HEK293 (cell line): ENCODE results near the gene MSI2.

ENCODE experiments used
- BCL6B ChIP-seq: fragments of 450-650 bp; formaldehyde crosslinking; IDR thresholded peaks from 2 replicates; pipeline ENCODE4 v1.5.1; 2017; ENCODE audit warnings: missing biosample characterization, missing genetic modification characterization
- GLI2 ChIP-seq: fragments of 450-650 bp; formaldehyde crosslinking; IDR thresholded peaks from 2 replicates; pipeline ENCODE4; 2017; ENCODE audit warnings: missing biosample characterization, missing genetic modification characterization, low read depth, borderline replicate concordance
- KLF16 ChIP-seq: fragments of 450-650 bp; formaldehyde crosslinking; IDR thresholded peaks from 2 replicates; pipeline ENCODE4 v1.5.1; 2017; ENCODE audit warnings: missing biosample characterization, missing genetic modification characterization
- KLF7 ChIP-seq: fragments of 450-650 bp; formaldehyde crosslinking; IDR thresholded peaks from 2 replicates; pipeline ENCODE4 v1.5.1; 2016; ENCODE audit warnings: missing biosample characterization, missing genetic modification characterization, borderline replicate concordance
- PBX3 ChIP-seq: sonication (generic); formaldehyde crosslinking; IDR thresholded peaks from 2 replicates; pipeline ENCODE4 v1.8.1; 2022; ENCODE audit warnings: mild to moderate bottlenecking, moderate library complexity, missing genetic modification reagents
- PRDM1 ChIP-seq: fragments of 450-650 bp; formaldehyde crosslinking; IDR thresholded peaks from 2 replicates; pipeline ENCODE4; 2016; ENCODE audit warnings: missing biosample characterization, missing genetic modification characterization
- REPIN1 ChIP-seq: fragments of 450-650 bp; formaldehyde crosslinking; IDR thresholded peaks from 2 replicates; pipeline ENCODE4 v1.5.1; 2017; ENCODE audit warnings: missing biosample characterization, missing genetic modification characterization, low read depth
- ZBTB11 ChIP-seq: fragments of 450-650 bp; formaldehyde crosslinking; conservative IDR thresholded peaks from 2 replicates; pipeline ENCODE4 v1.5.1; 2016; ENCODE audit warnings: low read depth, missing biosample characterization, missing genetic modification characterization
- ZBTB44 ChIP-seq: fragments of 450-650 bp; IDR thresholded peaks from 2 replicates; pipeline ENCODE4 v1.5.1; 2018; ENCODE audit warnings: missing biosample characterization, mild to moderate bottlenecking, missing genetic modification characterization
- ZBTB48 ChIP-seq: fragments of 450-650 bp; formaldehyde crosslinking; IDR thresholded peaks from 2 replicates; pipeline ENCODE4 v1.5.1; 2016; ENCODE audit warnings: missing biosample characterization, missing genetic modification characterization
- ZEB2 ChIP-seq: fragments of 450-650 bp; formaldehyde crosslinking; IDR thresholded peaks from 2 replicates; pipeline ENCODE4 v1.5.1; 2016; ENCODE audit warnings: missing biosample characterization, missing genetic modification characterization
- ZNF10 ChIP-seq: fragments of 450-650 bp; formaldehyde crosslinking; IDR thresholded peaks from 2 replicates; pipeline ENCODE4 v1.5.1; 2017; ENCODE audit warnings: missing biosample characterization, missing genetic modification characterization
- ZNF155 ChIP-seq: fragments of 450-650 bp; formaldehyde crosslinking; IDR thresholded peaks from 2 replicates; pipeline ENCODE4 v1.5.1; 2016; ENCODE audit warnings: missing biosample characterization, missing genetic modification characterization
- ZNF16 ChIP-seq: fragments of 450-650 bp; formaldehyde crosslinking; IDR thresholded peaks from 2 replicates; pipeline ENCODE4 v1.5.1; 2016; ENCODE audit warnings: low read depth, missing biosample characterization, missing genetic modification characterization
- ZNF266 ChIP-seq: fragments of 450-650 bp; formaldehyde crosslinking; IDR thresholded peaks from 2 replicates; pipeline ENCODE4 v1.5.1; 2016; ENCODE audit warnings: missing biosample characterization, missing genetic modification characterization, low read depth
- ZNF280C ChIP-seq: fragments of 450-650 bp; formaldehyde crosslinking; IDR thresholded peaks from 2 replicates; pipeline ENCODE4 v1.5.1; 2016; ENCODE audit warnings: missing biosample characterization, missing genetic modification characterization
- ZNF350 ChIP-seq: fragments of 450-650 bp; formaldehyde crosslinking; IDR thresholded peaks from 2 replicates; pipeline ENCODE4 v1.5.0; 2017; ENCODE audit warnings: missing biosample characterization, mild to moderate bottlenecking, missing genetic modification characterization
- ZNF473 ChIP-seq: fragments of 450-650 bp; formaldehyde crosslinking; IDR thresholded peaks from 2 replicates; pipeline ENCODE4 v1.5.1; 2017; ENCODE audit warnings: missing biosample characterization, missing genetic modification characterization
- ZNF501 ChIP-seq: fragments of 450-650 bp; formaldehyde crosslinking; IDR thresholded peaks from 2 replicates; pipeline ENCODE4 v1.5.1; 2016; ENCODE audit warnings: missing biosample characterization, missing genetic modification characterization
- ZNF529 ChIP-seq: fragments of 450-650 bp; formaldehyde crosslinking; IDR thresholded peaks from 2 replicates; pipeline ENCODE4 v1.5.1; 2017; ENCODE audit warnings: missing genetic modification characterization, missing biosample characterization; ENCODE audit not compliant: insufficient replicate concordance
- ZNF558 ChIP-seq: fragments of 450-650 bp; formaldehyde crosslinking; IDR thresholded peaks from 2 replicates; pipeline ENCODE4 v1.5.1; 2016; ENCODE audit warnings: missing biosample characterization, missing genetic modification characterization
- ZNF561 ChIP-seq: fragments of 450-650 bp; IDR thresholded peaks from 2 replicates; pipeline ENCODE4 v1.5.1; 2018; ENCODE audit warnings: missing biosample characterization, missing genetic modification characterization, borderline replicate concordance
- ZNF571 ChIP-seq: fragments of 450-650 bp; formaldehyde crosslinking; IDR thresholded peaks from 2 replicates; pipeline ENCODE4 v1.5.0; 2017; ENCODE audit warnings: missing biosample characterization, missing genetic modification characterization
- ZNF585B ChIP-seq: fragments of 450-650 bp; formaldehyde crosslinking; IDR thresholded peaks from 2 replicates; pipeline ENCODE4 v1.5.1; 2016; ENCODE audit warnings: missing biosample characterization, missing genetic modification characterization
- ZNF596 ChIP-seq: fragments of 450-650 bp; IDR thresholded peaks from 2 replicates; pipeline ENCODE4 v1.5.0; 2018; ENCODE audit warnings: missing biosample characterization, mild to moderate bottlenecking, missing genetic modification characterization, moderate library complexity
- ZNF621 ChIP-seq: fragments of 450-650 bp; formaldehyde crosslinking; IDR thresholded peaks from 2 replicates; pipeline ENCODE4 v1.5.1; 2017; ENCODE audit warnings: missing biosample characterization, missing genetic modification characterization
- ZNF660 ChIP-seq: fragments of 450-650 bp; IDR thresholded peaks from 2 replicates; pipeline ENCODE4 v1.5.1; 2018; ENCODE audit warnings: missing biosample characterization, mild to moderate bottlenecking, missing genetic modification characterization
- ZNF843 ChIP-seq: fragments of 450-650 bp; formaldehyde crosslinking; IDR thresholded peaks from 2 replicates; pipeline ENCODE4 v1.5.1; 2016; ENCODE audit warnings: missing biosample characterization, missing genetic modification characterization
- TF ChIP-seq, protein P1 (sequence below): fragments of 450-650 bp; formaldehyde crosslinking; IDR thresholded peaks from 2 replicates; pipeline ENCODE4 v1.5.1; 2016; ENCODE audit warnings: missing biosample characterization, missing genetic modification characterization

MSI2 gene

GRCh38 chr17:57577751-57578607 lies 321.7 kb downstream of the MSI2 start (continued):
- no peak for TF ChIP-seq ZNF473
- no peak for TF ChIP-seq ZNF280C (tag by site-specific recombination)
- no peak for TF ChIP-seq PBX3 (CRISPR knock-in tag)
- peak; percentile 95 for TF ChIP-seq ZNF561 (tag by site-specific recombination)
- TF ChIP-seq ZBTB44 (tag by site-specific recombination): peak; percentile 50; the same call in 1 of the 2 replicates
- no peak for TF ChIP-seq ZNF10 (tag by site-specific recombination)
- peak; percentile 37; the same call in 1 of the 2 replicates for TF ChIP-seq GLI2 (tag by site-specific recombination)
- peak; percentile 89 for TF ChIP-seq ZEB2 (tag by site-specific recombination)
- no peak for TF ChIP-seq REPIN1 (tag by site-specific recombination)
- TF ChIP-seq ZNF660 (tag by site-specific recombination): peak; percentile 65; the same call in 1 of the 2 replicates
- TF ChIP-seq ZNF843 (tag by site-specific recombination): peak; percentile 87
- TF ChIP-seq KLF7: no peak
- TF ChIP-seq ZNF501: 0 out of 2 replicates have a peak, but pooled peaks have one; percentile 23
- TF ChIP-seq ZNF529: no peak
- no peak for TF ChIP-seq ZNF621 (tag by site-specific recombination)
- TF ChIP-seq KLF16 (tag by site-specific recombination): no peak
- peak; percentile 100 for TF ChIP-seq ZBTB48 (tag by site-specific recombination)
- no peak for TF ChIP-seq ZNF16 (tag by site-specific recombination)
- TF ChIP-seq PRDM1: peak; percentile 55
- no peak for TF ChIP-seq ZNF155 (tag by site-specific recombination)
- TF ChIP-seq ZBTB11: 0 out of 2 replicates have a peak, but pooled peaks have one; percentile 9
- TF ChIP-seq, protein P1, sequence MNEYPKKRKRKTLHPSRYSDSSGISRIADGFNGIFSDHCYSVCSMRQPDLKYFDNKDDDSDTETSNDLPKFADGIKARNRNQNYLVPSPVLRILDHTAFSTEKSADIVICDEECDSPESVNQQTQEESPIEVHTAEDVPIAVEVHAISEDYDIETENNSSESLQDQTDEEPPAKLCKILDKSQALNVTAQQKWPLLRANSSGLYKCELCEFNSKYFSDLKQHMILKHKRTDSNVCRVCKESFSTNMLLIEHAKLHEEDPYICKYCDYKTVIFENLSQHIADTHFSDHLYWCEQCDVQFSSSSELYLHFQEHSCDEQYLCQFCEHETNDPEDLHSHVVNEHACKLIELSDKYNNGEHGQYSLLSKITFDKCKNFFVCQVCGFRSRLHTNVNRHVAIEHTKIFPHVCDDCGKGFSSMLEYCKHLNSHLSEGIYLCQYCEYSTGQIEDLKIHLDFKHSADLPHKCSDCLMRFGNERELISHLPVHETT: peak; percentile 56; the same call in 1 of the 2 replicates
- peak; percentile 46 for TF ChIP-seq ZNF596
- TF ChIP-seq ZNF266: no peak
- no peak for TF ChIP-seq ZNF558
- TF ChIP-seq ZNF571 (tag by site-specific recombination): no peak
- no peak for TF ChIP-seq ZNF350 (tag by site-specific recombination)
- TF ChIP-seq ZNF585B (tag by site-specific recombination): no peak
- TF ChIP-seq BCL6B (tag by site-specific recombination): no peak
